Activated T-helper 2 cell treated with anti-CD3 and anti-CD28 coated beads, Interferon-gamma antibody, Interleukin-2, Interleukin-4, amounts not matched to agents 10 μg/mL and 5 μg/mL and 100 μg/mL, durations not matched to agents 14 hours and 24 hours and 36 hours (primary cell): Measurements from ENCODE around the gene PRR23A. TPM values are rescaled to one million over a fixed set of nuclear protein-coding genes. Genes with fewer than 3 reads are reported as not detected.

Experiments used
- DNase-seq: peaks from one replicate; pipeline ENCODE4 v3.0.0; 2021; ENCODE audit warnings: low spot score
- H3K27ac Mint-ChIP-seq: one replicate; pipeline ENCODE4 v1.8.0; 2021; ENCODE audit warnings: mixed read lengths
- H3K27me3 Mint-ChIP-seq: one replicate; pipeline ENCODE4 v1.8.0; 2021; ENCODE audit warnings: low read depth, mixed read lengths
- H3K36me3 Mint-ChIP-seq: one replicate; pipeline ENCODE4 v1.8.0; 2021; ENCODE audit warnings: low read depth, mixed read lengths
- H3K4me1 Mint-ChIP-seq: one replicate; pipeline ENCODE4 v1.8.0; 2021; ENCODE audit warnings: low read depth, mixed read lengths
- H3K4me3 Mint-ChIP-seq: one replicate; pipeline ENCODE4 v1.8.0; 2021; ENCODE audit warnings: low read depth, mild to moderate bottlenecking, moderate library complexity, mixed read lengths
- H3K9me3 Mint-ChIP-seq: one replicate; pipeline ENCODE4 v1.8.0; 2021; ENCODE audit warnings: mixed read lengths
- intact Hi-C: fragments of 100-400 bp; cut with micrococcal nuclease; formaldehyde crosslinking; loops from one replicate; pipeline ENCODE4 v1.15.1; 2023
- total RNA-seq: library from RNA; stranded (reverse); gene quantifications from 2 replicates; pipeline ENCODE4 v1.2.3, GENCODE V29; 2022

The PRR23A gene
- total RNA-seq, 1 donor from 2014 or later, result not detected

- Mint-ChIP-seq H3K27me3 (peaks cover 46% of the 10 kb centered on the region), H3K4me3 (peak overlapping the region; percentile 43), H3K4me1 (peaks cover 6% of the 10 kb centered on the region), H3K27ac (no peak overlapping the region), H3K36me3 (no peaks in the 10 kb centered on the region), H3K9me3 (peaks cover 10% of the 10 kb centered on the region)
- DNase-seq, result no peak
- intact Hi-C loops, result no loop called here
Measured at GRCh38 chr3:138960417-138960852, 45.6 kb downstream of the PRR23A start.

Other genes starting within 250 kb of the PRR23A start
- 19.2 and 20.3 TPM in 2 replicates for gene PIK3CB, start 171.3 kb downstream of the PRR23A start, total RNA-seq
- gene FOXL2, start 59.1 kb downstream of the PRR23A start, total RNA-seq, result not detected in 2 replicates
- gene FOXL2NB, start 59.1 kb downstream of the PRR23A start, total RNA-seq, result not detected in 2 replicates
- gene PRR23B, start 14.7 kb upstream of the PRR23A start, total RNA-seq, result not detected in 2 replicates
- not detected in 2 replicates for gene PRR23C, start 38.6 kb upstream of the PRR23A start, total RNA-seq